ENCODE measurements around the gene SNCG. TPM values are rescaled to one million over a fixed set of nuclear protein-coding genes. Genes with fewer than 3 reads are reported as not detected.

The SNCG gene
- total RNA-seq, 1 experiment from 2014 or later: 8.4 TPM

DNA sequence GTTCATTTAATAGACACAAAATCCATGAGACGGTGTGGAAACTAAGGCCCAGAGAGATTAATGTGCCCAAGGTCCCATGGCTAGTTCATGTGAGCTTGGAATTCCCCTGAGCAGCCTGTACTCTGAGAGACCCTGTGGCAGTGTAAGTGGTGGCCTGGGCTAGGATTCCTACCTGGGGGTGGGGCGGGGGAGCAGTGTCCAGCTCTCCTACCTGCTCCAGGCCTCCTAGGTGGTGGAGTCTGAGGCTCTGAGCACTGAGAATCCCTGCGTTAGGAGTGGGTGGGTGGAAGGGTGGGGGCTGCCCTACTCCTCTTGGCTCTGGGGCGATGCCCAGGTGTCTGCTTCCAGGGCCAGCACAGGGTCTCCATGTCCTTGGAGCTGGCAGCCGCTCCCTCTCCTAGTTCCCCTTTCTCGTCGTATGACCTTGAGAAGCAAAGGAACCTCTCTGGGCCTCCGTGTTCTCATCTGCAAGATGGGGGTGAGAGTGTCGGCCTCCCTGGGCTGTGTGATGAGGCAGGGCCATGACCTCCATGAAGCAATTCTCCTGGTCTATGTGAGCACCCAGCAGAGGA lies 2.5 kb downstream of the SNCG start:
- Mint-ChIP-seq H3K27me3 (ENCODE audit: low read depth) (peaks cover 3% of the 10 kb centered on the region; the same call in 1 of the 2 replicates), H3K27ac (no peak overlapping the region), H3K36me3 (no peaks in the 10 kb centered on the region), H3K4me1 (peaks cover 40% of the 10 kb centered on the region), H3K4me3 (no peak overlapping the region), H3K9me3 (no peaks in the 10 kb centered on the region)
- TF ChIP-seq, protein P1, sequence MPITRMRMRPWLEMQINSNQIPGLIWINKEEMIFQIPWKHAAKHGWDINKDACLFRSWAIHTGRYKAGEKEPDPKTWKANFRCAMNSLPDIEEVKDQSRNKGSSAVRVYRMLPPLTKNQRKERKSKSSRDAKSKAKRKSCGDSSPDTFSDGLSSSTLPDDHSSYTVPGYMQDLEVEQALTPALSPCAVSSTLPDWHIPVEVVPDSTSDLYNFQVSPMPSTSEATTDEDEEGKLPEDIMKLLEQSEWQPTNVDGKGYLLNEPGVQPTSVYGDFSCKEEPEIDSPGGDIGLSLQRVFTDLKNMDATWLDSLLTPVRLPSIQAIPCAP (CRISPR knock-in tag; IDR thresholded peaks at IDR 0.05): no peak
- TF ChIP-seq NR1H2 (CRISPR knock-in tag; IDR thresholded peaks at IDR 0.05) (no peak), NR2C2 (CRISPR knock-in tag; IDR thresholded peaks at IDR 0.05) (no peak), FOXK1 (CRISPR knock-in tag; IDR thresholded peaks at IDR 0.05) (no peak), ZNF263 (CRISPR knock-in tag; IDR thresholded peaks at IDR 0.05; ENCODE audit: low read depth) (no peak), GRHL2 (CRISPR knock-in tag; IDR thresholded peaks at IDR 0.05; ENCODE audit: insufficient replicate concordance, severe bottlenecking) (no peak), ZNF671 (CRISPR knock-in tag; IDR thresholded peaks at IDR 0.05) (no peak), ZBTB21 (CRISPR knock-in tag; IDR thresholded peaks at IDR 0.05; ENCODE audit: borderline replicate concordance) (no peak), TEAD4 (CRISPR knock-in tag; IDR thresholded peaks at IDR 0.05) (no peak), JUN (CRISPR knock-in tag; IDR thresholded peaks at IDR 0.05) (no peak)
- TF ChIP-seq, protein P2, sequence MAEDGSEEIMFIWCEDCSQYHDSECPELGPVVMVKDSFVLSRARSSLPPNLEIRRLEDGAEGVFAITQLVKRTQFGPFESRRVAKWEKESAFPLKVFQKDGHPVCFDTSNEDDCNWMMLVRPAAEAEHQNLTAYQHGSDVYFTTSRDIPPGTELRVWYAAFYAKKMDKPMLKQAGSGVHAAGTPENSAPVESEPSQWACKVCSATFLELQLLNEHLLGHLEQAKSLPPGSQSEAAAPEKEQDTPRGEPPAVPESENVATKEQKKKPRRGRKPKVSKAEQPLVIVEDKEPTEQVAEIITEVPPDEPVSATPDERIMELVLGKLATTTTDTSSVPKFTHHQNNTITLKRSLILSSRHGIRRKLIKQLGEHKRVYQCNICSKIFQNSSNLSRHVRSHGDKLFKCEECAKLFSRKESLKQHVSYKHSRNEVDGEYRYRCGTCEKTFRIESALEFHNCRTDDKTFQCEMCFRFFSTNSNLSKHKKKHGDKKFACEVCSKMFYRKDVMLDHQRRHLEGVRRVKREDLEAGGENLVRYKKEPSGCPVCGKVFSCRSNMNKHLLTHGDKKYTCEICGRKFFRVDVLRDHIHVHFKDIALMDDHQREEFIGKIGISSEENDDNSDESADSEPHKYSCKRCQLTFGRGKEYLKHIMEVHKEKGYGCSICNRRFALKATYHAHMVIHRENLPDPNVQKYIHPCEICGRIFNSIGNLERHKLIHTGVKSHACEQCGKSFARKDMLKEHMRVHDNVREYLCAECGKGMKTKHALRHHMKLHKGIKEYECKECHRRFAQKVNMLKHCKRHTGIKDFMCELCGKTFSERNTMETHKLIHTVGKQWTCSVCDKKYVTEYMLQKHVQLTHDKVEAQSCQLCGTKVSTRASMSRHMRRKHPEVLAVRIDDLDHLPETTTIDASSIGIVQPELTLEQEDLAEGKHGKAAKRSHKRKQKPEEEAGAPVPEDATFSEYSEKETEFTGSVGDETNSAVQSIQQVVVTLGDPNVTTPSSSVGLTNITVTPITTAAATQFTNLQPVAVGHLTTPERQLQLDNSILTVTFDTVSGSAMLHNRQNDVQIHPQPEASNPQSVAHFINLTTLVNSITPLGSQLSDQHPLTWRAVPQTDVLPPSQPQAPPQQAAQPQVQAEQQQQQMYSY (CRISPR knock-in tag; IDR thresholded peaks at IDR 0.05): no peak
- TF ChIP-seq, protein P3, sequence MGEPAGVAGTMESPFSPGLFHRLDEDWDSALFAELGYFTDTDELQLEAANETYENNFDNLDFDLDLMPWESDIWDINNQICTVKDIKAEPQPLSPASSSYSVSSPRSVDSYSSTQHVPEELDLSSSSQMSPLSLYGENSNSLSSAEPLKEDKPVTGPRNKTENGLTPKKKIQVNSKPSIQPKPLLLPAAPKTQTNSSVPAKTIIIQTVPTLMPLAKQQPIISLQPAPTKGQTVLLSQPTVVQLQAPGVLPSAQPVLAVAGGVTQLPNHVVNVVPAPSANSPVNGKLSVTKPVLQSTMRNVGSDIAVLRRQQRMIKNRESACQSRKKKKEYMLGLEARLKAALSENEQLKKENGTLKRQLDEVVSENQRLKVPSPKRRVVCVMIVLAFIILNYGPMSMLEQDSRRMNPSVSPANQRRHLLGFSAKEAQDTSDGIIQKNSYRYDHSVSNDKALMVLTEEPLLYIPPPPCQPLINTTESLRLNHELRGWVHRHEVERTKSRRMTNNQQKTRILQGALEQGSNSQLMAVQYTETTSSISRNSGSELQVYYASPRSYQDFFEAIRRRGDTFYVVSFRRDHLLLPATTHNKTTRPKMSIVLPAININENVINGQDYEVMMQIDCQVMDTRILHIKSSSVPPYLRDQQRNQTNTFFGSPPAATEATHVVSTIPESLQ (CRISPR knock-in tag; IDR thresholded peaks at IDR 0.05): no peak
- TF ChIP-seq, protein P4, sequence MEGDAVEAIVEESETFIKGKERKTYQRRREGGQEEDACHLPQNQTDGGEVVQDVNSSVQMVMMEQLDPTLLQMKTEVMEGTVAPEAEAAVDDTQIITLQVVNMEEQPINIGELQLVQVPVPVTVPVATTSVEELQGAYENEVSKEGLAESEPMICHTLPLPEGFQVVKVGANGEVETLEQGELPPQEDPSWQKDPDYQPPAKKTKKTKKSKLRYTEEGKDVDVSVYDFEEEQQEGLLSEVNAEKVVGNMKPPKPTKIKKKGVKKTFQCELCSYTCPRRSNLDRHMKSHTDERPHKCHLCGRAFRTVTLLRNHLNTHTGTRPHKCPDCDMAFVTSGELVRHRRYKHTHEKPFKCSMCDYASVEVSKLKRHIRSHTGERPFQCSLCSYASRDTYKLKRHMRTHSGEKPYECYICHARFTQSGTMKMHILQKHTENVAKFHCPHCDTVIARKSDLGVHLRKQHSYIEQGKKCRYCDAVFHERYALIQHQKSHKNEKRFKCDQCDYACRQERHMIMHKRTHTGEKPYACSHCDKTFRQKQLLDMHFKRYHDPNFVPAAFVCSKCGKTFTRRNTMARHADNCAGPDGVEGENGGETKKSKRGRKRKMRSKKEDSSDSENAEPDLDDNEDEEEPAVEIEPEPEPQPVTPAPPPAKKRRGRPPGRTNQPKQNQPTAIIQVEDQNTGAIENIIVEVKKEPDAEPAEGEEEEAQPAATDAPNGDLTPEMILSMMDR (IDR thresholded peaks at IDR 0.05): no peak
- TF ChIP-seq, protein P5, sequence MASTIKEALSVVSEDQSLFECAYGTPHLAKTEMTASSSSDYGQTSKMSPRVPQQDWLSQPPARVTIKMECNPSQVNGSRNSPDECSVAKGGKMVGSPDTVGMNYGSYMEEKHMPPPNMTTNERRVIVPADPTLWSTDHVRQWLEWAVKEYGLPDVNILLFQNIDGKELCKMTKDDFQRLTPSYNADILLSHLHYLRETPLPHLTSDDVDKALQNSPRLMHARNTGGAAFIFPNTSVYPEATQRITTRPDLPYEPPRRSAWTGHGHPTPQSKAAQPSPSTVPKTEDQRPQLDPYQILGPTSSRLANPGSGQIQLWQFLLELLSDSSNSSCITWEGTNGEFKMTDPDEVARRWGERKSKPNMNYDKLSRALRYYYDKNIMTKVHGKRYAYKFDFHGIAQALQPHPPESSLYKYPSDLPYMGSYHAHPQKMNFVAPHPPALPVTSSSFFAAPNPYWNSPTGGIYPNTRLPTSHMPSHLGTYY (CRISPR knock-in tag; IDR thresholded peaks at IDR 0.05): no peak
- TF ChIP-seq, protein P6, sequence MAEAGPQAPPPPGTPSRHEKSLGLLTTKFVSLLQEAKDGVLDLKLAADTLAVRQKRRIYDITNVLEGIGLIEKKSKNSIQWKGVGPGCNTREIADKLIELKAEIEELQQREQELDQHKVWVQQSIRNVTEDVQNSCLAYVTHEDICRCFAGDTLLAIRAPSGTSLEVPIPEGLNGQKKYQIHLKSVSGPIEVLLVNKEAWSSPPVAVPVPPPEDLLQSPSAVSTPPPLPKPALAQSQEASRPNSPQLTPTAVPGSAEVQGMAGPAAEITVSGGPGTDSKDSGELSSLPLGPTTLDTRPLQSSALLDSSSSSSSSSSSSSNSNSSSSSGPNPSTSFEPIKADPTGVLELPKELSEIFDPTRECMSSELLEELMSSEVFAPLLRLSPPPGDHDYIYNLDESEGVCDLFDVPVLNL (CRISPR knock-in tag; IDR thresholded peaks at IDR 0.05; ENCODE audit: borderline replicate concordance, low read depth): no peak
- TF ChIP-seq, protein P7, sequence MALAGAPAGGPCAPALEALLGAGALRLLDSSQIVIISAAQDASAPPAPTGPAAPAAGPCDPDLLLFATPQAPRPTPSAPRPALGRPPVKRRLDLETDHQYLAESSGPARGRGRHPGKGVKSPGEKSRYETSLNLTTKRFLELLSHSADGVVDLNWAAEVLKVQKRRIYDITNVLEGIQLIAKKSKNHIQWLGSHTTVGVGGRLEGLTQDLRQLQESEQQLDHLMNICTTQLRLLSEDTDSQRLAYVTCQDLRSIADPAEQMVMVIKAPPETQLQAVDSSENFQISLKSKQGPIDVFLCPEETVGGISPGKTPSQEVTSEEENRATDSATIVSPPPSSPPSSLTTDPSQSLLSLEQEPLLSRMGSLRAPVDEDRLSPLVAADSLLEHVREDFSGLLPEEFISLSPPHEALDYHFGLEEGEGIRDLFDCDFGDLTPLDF (CRISPR knock-in tag; IDR thresholded peaks at IDR 0.05): no peak
- POLR2A ChIA-PET: interaction anchor here (1.1 to 1.5 kb wide), 2 partner anchors 9 to 15 kb away, joined by 5 read pairs; no protein-coding TSS in a partner anchor
- DNase-seq (ENCODE audit: low spot score) (peak; percentile 11), ATAC-seq (no peak)
- CTCF ChIA-PET: interaction anchor here (0.5 to 13.7 kb wide), 18 partner anchors 8 to 561 kb away, joined by 3 to 462 read pairs (median 3); partner anchors contain the start of gene ADIRF

Measured in WTC11 (cell line).